Activated CD8-positive, alpha-beta memory T cell treated with anti-CD3 and anti-CD28 coated beads, Interleukin-2, amount 10 ng/mL, durations not matched to agents 7 days and 5 days (primary cell): ENCODE data around the gene MTURN. TPM values are rescaled to one million over a fixed set of nuclear protein-coding genes. Genes with fewer than 3 reads are reported as not detected.
A peak's percentile ranks its signal among the peaks of the same experiment; 100 is the strongest.

Source experiments
- ATAC-seq: fragments of 150-1000 bp; cut with Tn5 transposase; one replicate; pipeline ENCODE4 v1.10.0; 2021; ENCODE audit warnings: moderate library complexity
- CTCF ChIA-PET: fragments of 350-600 bp; sonication (Branson Sonifier 250); formaldehyde crosslinking; loops from one replicate; lab custom pipeline; 2021; ENCODE audit warnings: antibody characterized with exemption; lab: Charles Lee
- DNase-seq: peaks from one replicate; pipeline ENCODE4 v3.0.0-alpha.2; 2020
- H3K27ac Mint-ChIP-seq: one replicate; pipeline ENCODE4 v1.8.0; 2021; ENCODE audit warnings: mild to moderate bottlenecking, mixed read lengths
- H3K27me3 Mint-ChIP-seq: one replicate; pipeline ENCODE4 v1.8.0; 2021; ENCODE audit warnings: mixed read lengths
- H3K36me3 Mint-ChIP-seq: one replicate; pipeline ENCODE4 v1.8.0; 2021; ENCODE audit warnings: mild to moderate bottlenecking, mixed read lengths
- H3K4me1 Mint-ChIP-seq: one replicate; pipeline ENCODE4 v1.8.0; 2021; ENCODE audit warnings: mixed read lengths
- H3K4me3 Mint-ChIP-seq: one replicate; pipeline ENCODE4 v1.8.0; 2021; ENCODE audit warnings: mild to moderate bottlenecking, moderate library complexity, mixed read lengths
- H3K9me3 Mint-ChIP-seq: one replicate; pipeline ENCODE4 v1.8.0; 2022; ENCODE audit warnings: low read depth, mixed read lengths
- total RNA-seq, 2 experiments: library from RNA; stranded (reverse); gene quantifications; one replicate each; pipeline ENCODE4 v1.2.3, GENCODE V29; 2021

Gene MTURN
- total RNA-seq, 2 experiments from 2014 or later: 2.5 to 4.4 TPM

GRCh38 chr7:30157204-30157603, 22.4 kb downstream of the MTURN start:
- Mint-ChIP-seq H3K4me1 (peaks cover 43% of the 10 kb centered on the region), H3K4me3 (no peak overlapping the region), H3K27me3 (no peaks in the 10 kb centered on the region), H3K36me3 (no peaks in the 10 kb centered on the region), H3K27ac (peak overlapping the region; percentile 29), H3K9me3 (no peaks in the 10 kb centered on the region)
- ATAC-seq: peak; percentile 57
- CTCF ChIA-PET: no interaction called here
- peak; percentile 52 for DNase-seq

GRCh38 chr7:30159163-30159562, 24.4 kb downstream of the MTURN start:
- Mint-ChIP-seq H3K9me3 (no peaks in the 10 kb centered on the region), H3K4me1 (peaks cover 62% of the 10 kb centered on the region), H3K4me3 (no peak overlapping the region), H3K36me3 (no peaks in the 10 kb centered on the region), H3K27ac (no peak overlapping the region), H3K27me3 (no peaks in the 10 kb centered on the region)
- ATAC-seq (no peak), DNase-seq (no peak)
- CTCF ChIA-PET: no interaction called here

- peak; percentile 62 for DNase-seq
- peaks cover 66% of the 10 kb centered on the region for H3K4me1 Mint-ChIP-seq
- no peaks in the 10 kb centered on the region for H3K9me3 Mint-ChIP-seq
- H3K4me3 Mint-ChIP-seq: no peak overlapping the region
- ATAC-seq: peak; percentile 32
- no peaks in the 10 kb centered on the region for H3K36me3 Mint-ChIP-seq
- CTCF ChIA-PET: interaction anchor here (1.0 kb wide), 1 partner anchor 118 kb away, joined by 3 read pairs; no protein-coding TSS in a partner anchor
- H3K27me3 Mint-ChIP-seq: no peaks in the 10 kb centered on the region
- peak overlapping the region; percentile 5 for H3K27ac Mint-ChIP-seq
Observed at GRCh38 chr7:30159698-30160143, 24.9 kb downstream of the MTURN start.

GRCh38 chr7:30160329-30160728, 25.5 kb downstream of the MTURN start:
- Mint-ChIP-seq H3K36me3 (no peaks in the 10 kb centered on the region), H3K27ac (peak overlapping the region; percentile 5), H3K27me3 (no peaks in the 10 kb centered on the region), H3K9me3 (no peaks in the 10 kb centered on the region), H3K4me1 (peaks cover 67% of the 10 kb centered on the region), H3K4me3 (no peak overlapping the region)
- no peak for DNase-seq
- no peak for ATAC-seq
- CTCF ChIA-PET: interaction anchor here (0.7 to 1.0 kb wide), 2 partner anchors 118 to 189 kb away, joined by 3 read pairs; no protein-coding TSS in a partner anchor

- CTCF ChIA-PET: interaction anchor here (0.9 to 1.1 kb wide), 2 partner anchors 188 to 402 kb away, joined by 3 read pairs; no protein-coding TSS in a partner anchor
- ATAC-seq: no peak
- H3K36me3 Mint-ChIP-seq: no peaks in the 10 kb centered on the region
- DNase-seq: no peak
- H3K4me1 Mint-ChIP-seq: peaks cover 60% of the 10 kb centered on the region
- no peaks in the 10 kb centered on the region for H3K9me3 Mint-ChIP-seq
- no peaks in the 10 kb centered on the region for H3K27me3 Mint-ChIP-seq
- peak overlapping the region; percentile 55 for H3K4me3 Mint-ChIP-seq
- peak overlapping the region; percentile 90 for H3K27ac Mint-ChIP-seq
Observed at GRCh38 chr7:30162133-30162532, 27.3 kb downstream of the MTURN start.

GRCh38 chr7:30162622-30163124, 27.9 kb downstream of the MTURN start:
- ATAC-seq (no peak), DNase-seq (no peak)
- H3K27me3 Mint-ChIP-seq: peaks cover 2% of the 10 kb centered on the region
- peaks cover 57% of the 10 kb centered on the region for H3K4me1 Mint-ChIP-seq
- CTCF ChIA-PET: interaction anchor here (0.9 to 2.5 kb wide), 3 partner anchors 19 to 188 kb away, joined by 3 to 11 read pairs (median 10); partner anchors contain the start of gene MTURN
- H3K27ac Mint-ChIP-seq: peak overlapping the region; percentile 90
- H3K4me3 Mint-ChIP-seq: peak overlapping the region; percentile 55
- no peaks in the 10 kb centered on the region for H3K9me3 Mint-ChIP-seq
- H3K36me3 Mint-ChIP-seq: no peaks in the 10 kb centered on the region

GRCh38 chr7:30163231-30163894, 28.6 kb downstream of the MTURN start:
- CTCF ChIA-PET: interaction anchor here (0.7 to 2.5 kb wide), 13 partner anchors 10 to 575 kb away, joined by 3 to 13 read pairs (median 3); partner anchors contain the start of genes MTURN and ZNRF2
- peaks cover 4% of the 10 kb centered on the region for H3K27me3 Mint-ChIP-seq
- peaks cover 55% of the 10 kb centered on the region for H3K4me1 Mint-ChIP-seq
- H3K4me3 Mint-ChIP-seq: peak overlapping the region; percentile 55
- no peaks in the 10 kb centered on the region for H3K36me3 Mint-ChIP-seq
- DNase-seq: peak; percentile 75
- ATAC-seq: peak; percentile 74
- H3K9me3 Mint-ChIP-seq: no peaks in the 10 kb centered on the region
- H3K27ac Mint-ChIP-seq: peak overlapping the region; percentile 90

- Mint-ChIP-seq H3K27me3 (peaks cover 4% of the 10 kb centered on the region), H3K4me1 (peaks cover 45% of the 10 kb centered on the region), H3K36me3 (no peaks in the 10 kb centered on the region), H3K4me3 (no peak overlapping the region), H3K9me3 (no peaks in the 10 kb centered on the region), H3K27ac (no peak overlapping the region)
- ATAC-seq (no peak), DNase-seq (no peak)
- CTCF ChIA-PET: interaction anchor here (0.7 to 2.5 kb wide), 10 partner anchors 12 to 574 kb away, joined by 3 to 13 read pairs (median 5); partner anchors contain the start of genes MTURN and ZNRF2
Observed at GRCh38 chr7:30164567-30164966, 29.8 kb downstream of the MTURN start.

GRCh38 chr7:30165590-30165989, 30.8 kb downstream of the MTURN start:
- no peak for DNase-seq
- CTCF ChIA-PET: interaction anchor here (1.0 to 1.2 kb wide), 2 partner anchors 9 to 107 kb away, joined by 3 to 4 read pairs; no protein-coding TSS in a partner anchor
- H3K36me3 Mint-ChIP-seq: no peaks in the 10 kb centered on the region
- peaks cover 4% of the 10 kb centered on the region for H3K27me3 Mint-ChIP-seq
- H3K4me3 Mint-ChIP-seq: no peak overlapping the region
- H3K4me1 Mint-ChIP-seq: peaks cover 35% of the 10 kb centered on the region
- H3K9me3 Mint-ChIP-seq: no peaks in the 10 kb centered on the region
- no peak for ATAC-seq
- no peak overlapping the region for H3K27ac Mint-ChIP-seq

GRCh38 chr7:30166155-30166840, 31.5 kb downstream of the MTURN start:
- ATAC-seq (no peak), DNase-seq (no peak)

GRCh38 chr7:30166841-30167235, 32.1 kb downstream of the MTURN start:
- no peaks in the 10 kb centered on the region for H3K9me3 Mint-ChIP-seq
- CTCF ChIA-PET: interaction anchor here (1.0 to 1.2 kb wide), 4 partner anchors 106 to 397 kb away, joined by 3 to 6 read pairs (median 3); no protein-coding TSS in a partner anchor

More at GRCh38 chr7:30166155-30166840, 31.5 kb downstream of the MTURN start:
- CTCF ChIA-PET: interaction anchor here (1.0 to 1.2 kb wide), 5 partner anchors 8 to 398 kb away, joined by 3 to 6 read pairs (median 3); no protein-coding TSS in a partner anchor
- Mint-ChIP-seq H3K4me3 (no peak overlapping the region), H3K36me3 (no peaks in the 10 kb centered on the region), H3K27me3 (peaks cover 6% of the 10 kb centered on the region), H3K9me3 (no peaks in the 10 kb centered on the region), H3K4me1 (peaks cover 29% of the 10 kb centered on the region), H3K27ac (no peak overlapping the region)

GRCh38 chr7:30167901-30168300, 33.1 kb downstream of the MTURN start:
- Mint-ChIP-seq H3K27me3 (peaks cover 6% of the 10 kb centered on the region), H3K4me1 (peaks cover 17% of the 10 kb centered on the region), H3K4me3 (no peak overlapping the region), H3K27ac (no peak overlapping the region), H3K9me3 (no peaks in the 10 kb centered on the region), H3K36me3 (no peaks in the 10 kb centered on the region)
- ATAC-seq (no peak), DNase-seq (no peak)
- CTCF ChIA-PET: no interaction called here

More at GRCh38 chr7:30166841-30167235, 32.1 kb downstream of the MTURN start:
- peaks cover 6% of the 10 kb centered on the region for H3K27me3 Mint-ChIP-seq
- H3K4me1 Mint-ChIP-seq: peaks cover 26% of the 10 kb centered on the region
- no peak for DNase-seq
- H3K27ac Mint-ChIP-seq: no peak overlapping the region
- H3K4me3 Mint-ChIP-seq: no peak overlapping the region
- no peak for ATAC-seq
- H3K36me3 Mint-ChIP-seq: no peaks in the 10 kb centered on the region
